IMR-90 (cell line): ENCODE data around the gene MYADML2.

Source experiments
- CEBPB ChIP-seq: IDR thresholded peaks from 2 replicates; pipeline ENCODE4 v1.6.1; 2012; ENCODE audit warnings: low read depth, low read length, improper control_type of control experiment
- CHD1 ChIP-seq: IDR thresholded peaks from 2 replicates; pipeline ENCODE4 v1.6.1; 2012; ENCODE audit warnings: low read depth, low read length, improper control_type of control experiment
- CTCF ChIP-seq: conservative IDR thresholded peaks from 2 replicates; pipeline ENCODE4 v1.5.1; 2012; ENCODE audit warnings: mild to moderate bottlenecking, low read depth, low read length, improper control_type of control experiment
- ELK1 ChIP-seq: fragments of 150-350 bp; IDR thresholded peaks from 2 replicates; pipeline ENCODE4 v1.6.1; 2016; ENCODE audit warnings: low read depth, mild to moderate bottlenecking, low read length, moderate library complexity, borderline replicate concordance
- FOS ChIP-seq: fragments of 150-350 bp; IDR thresholded peaks from 2 replicates; pipeline ENCODE4 v1.6.1; 2016; ENCODE audit warnings: low read depth, low read length
- MAFK ChIP-seq: IDR thresholded peaks from 2 replicates; pipeline ENCODE4 v1.6.1; 2012; ENCODE audit warnings: low read depth, low read length, improper control_type of control experiment
- MAZ ChIP-seq: IDR thresholded peaks from 2 replicates; pipeline ENCODE4 v1.6.1; 2012; ENCODE audit warnings: low read depth, mild to moderate bottlenecking, low read length, improper control_type of control experiment, moderate library complexity, borderline replicate concordance
- MXI1 ChIP-seq: IDR thresholded peaks from 2 replicates; pipeline ENCODE4 v1.6.1; 2012; ENCODE audit warnings: low read depth, mild to moderate bottlenecking, low read length, moderate library complexity, borderline replicate concordance
- POLR2A ChIP-seq: IDR thresholded peaks from 2 replicates; pipeline ENCODE4 v1.6.1; 2012; ENCODE audit warnings: mild to moderate bottlenecking, low read depth, low read length
- RAD21 ChIP-seq: IDR thresholded peaks from 2 replicates; pipeline ENCODE4 v1.6.1; 2012; ENCODE audit warnings: low read length, improper control_type of control experiment
- RCOR1 ChIP-seq: IDR thresholded peaks from 2 replicates; pipeline ENCODE4 v1.6.1; 2012; ENCODE audit warnings: mild to moderate bottlenecking, low read length, improper control_type of control experiment; ENCODE audit not compliant: insufficient replicate concordance
- SMC3 ChIP-seq: fragments of 150-350 bp; IDR thresholded peaks from 2 replicates; pipeline ENCODE4 v1.6.1; 2016; ENCODE audit warnings: low read depth, mild to moderate bottlenecking, antibody characterized with exemption, low read length, moderate library complexity
- USF2 ChIP-seq: fragments of 150-350 bp; IDR thresholded peaks from 2 replicates; pipeline ENCODE4 v1.6.1; 2017; ENCODE audit warnings: mild to moderate bottlenecking, antibody characterized with exemption, low read length, low read depth

- TF ChIP-seq ELK1, result no peak
- TF ChIP-seq CTCF, result no peak
- no peak for TF ChIP-seq MXI1
- TF ChIP-seq POLR2A, result no peak
- TF ChIP-seq RCOR1, result no peak
- TF ChIP-seq MAFK, result no peak
- no peak for TF ChIP-seq CEBPB
- no peak for TF ChIP-seq SMC3
- no peak for TF ChIP-seq CHD1
- no peak for TF ChIP-seq MAZ
- TF ChIP-seq RAD21, result no peak
- no peak for TF ChIP-seq FOS
- no peak for TF ChIP-seq USF2
Observed at GRCh38 chr17:81980122-81980521, 33.1 kb upstream of the MYADML2 start.
